ENCODE results near the gene HMSD.

HMSD gene

DNA sequence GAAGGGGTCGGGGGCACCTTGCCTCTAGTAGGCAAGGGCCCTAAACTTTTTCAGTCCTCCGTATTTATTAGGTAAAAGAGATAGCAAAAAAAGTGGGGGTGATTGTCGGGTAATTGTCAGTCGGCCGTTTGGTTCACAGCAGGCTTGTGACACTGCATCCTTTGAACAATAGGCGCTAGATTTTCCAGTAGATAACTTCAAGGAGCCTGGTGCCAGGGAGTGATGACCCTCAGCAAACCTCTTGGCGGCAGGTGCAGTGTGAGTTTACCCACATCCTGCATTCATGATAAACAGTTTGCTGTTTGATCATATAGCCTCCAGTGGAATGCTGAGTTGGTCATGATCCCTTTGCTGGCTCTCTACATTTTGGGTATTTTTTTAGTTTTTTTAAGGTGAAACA, 43.6 kb downstream of the HMSD start:
- H3K27ac ChIP-seq (ENCODE audit: low read depth, low read length) = no peak overlapping the region
- no peaks in the 10 kb centered on the region for H3K79me2 ChIP-seq (ENCODE audit: control insufficient read depth, insufficient read depth, low read length, unreplicated experiment)
- H2AFZ ChIP-seq (ENCODE audit: low read length, unreplicated experiment) = no peak overlapping the region
- no peaks in the 10 kb centered on the region for H3K4me1 ChIP-seq (ENCODE audit: control insufficient read depth, insufficient read depth, low read length, unreplicated experiment)
- H3K36me3 ChIP-seq (ENCODE audit: insufficient read depth, low read length) = no peaks in the 10 kb centered on the region; the same call in 1 of the 2 replicates
- H3K27me3 ChIP-seq (ENCODE audit: insufficient read depth, low read length) = no peaks in the 10 kb centered on the region
- no peak overlapping the region for H3K4me3 ChIP-seq (ENCODE audit: low read depth, low read length)

DNA sequence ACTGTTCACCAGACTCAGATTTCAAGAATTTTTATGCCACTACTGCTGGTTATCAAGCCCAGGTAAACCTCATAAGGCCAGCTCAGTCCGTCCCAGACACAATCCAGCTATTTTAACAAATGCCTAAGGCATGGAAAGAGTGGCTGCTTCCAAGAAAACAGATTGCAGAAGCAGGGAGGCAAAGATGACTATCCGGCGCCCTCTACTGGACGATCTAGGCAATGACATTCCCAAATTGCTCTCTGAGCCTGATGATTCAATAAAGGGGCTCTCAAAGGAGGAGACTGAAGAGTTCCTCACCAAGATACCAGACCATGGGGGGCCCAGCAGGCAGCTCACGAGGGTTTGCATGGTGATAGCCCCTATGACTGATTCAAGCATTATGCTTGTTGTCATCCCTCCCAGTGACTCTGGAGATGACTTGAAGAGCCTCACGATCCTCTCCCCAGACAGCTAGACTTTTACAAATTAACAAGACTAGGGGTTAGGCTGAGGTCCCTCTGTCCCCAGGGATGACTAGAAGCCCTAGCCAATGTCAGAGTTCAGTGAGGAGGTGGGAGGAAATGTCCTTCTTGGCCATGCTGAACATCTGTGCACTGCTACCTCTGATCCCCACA, 45.8 kb downstream of the HMSD start:
- no peaks in the 10 kb centered on the region for H3K27me3 ChIP-seq (ENCODE audit: insufficient read depth, low read length)
- H3K4me1 ChIP-seq (ENCODE audit: control insufficient read depth, insufficient read depth, low read length, unreplicated experiment) = no peaks in the 10 kb centered on the region
- H3K27ac ChIP-seq (ENCODE audit: low read depth, low read length) = no peak overlapping the region
- H3K4me3 ChIP-seq (ENCODE audit: low read depth, low read length) = no peak overlapping the region
- no peaks in the 10 kb centered on the region for H3K36me3 ChIP-seq (ENCODE audit: insufficient read depth, low read length)
- no peaks in the 10 kb centered on the region for H3K79me2 ChIP-seq (ENCODE audit: control insufficient read depth, insufficient read depth, low read length, unreplicated experiment)
- no peak overlapping the region for H2AFZ ChIP-seq (ENCODE audit: low read length, unreplicated experiment)

DNA sequence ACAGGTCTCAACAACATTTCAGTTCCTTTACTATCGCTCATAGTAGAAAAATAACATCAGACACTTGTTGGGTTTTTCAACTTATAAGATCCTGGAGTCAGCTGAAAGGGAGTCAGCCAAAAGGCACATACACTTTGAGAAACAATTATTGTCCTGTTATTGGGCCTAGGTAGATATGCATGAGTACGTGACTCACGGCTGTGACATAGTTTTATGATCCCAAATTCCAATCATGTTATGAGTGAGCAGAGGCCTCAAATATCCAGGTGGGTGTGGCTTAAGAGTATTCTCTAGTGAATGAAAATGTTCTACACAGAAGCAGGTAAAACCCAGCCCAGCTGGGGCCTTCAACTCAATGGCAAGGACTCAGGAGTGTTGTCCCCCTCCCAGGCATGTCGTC, 47.9 kb downstream of the HMSD start:
- Histone ChIP-seq H3K4me1 (ENCODE audit: control insufficient read depth, insufficient read depth, low read length, unreplicated experiment) (no peaks in the 10 kb centered on the region), H3K36me3 (ENCODE audit: insufficient read depth, low read length) (no peaks in the 10 kb centered on the region), H3K27me3 (ENCODE audit: insufficient read depth, low read length) (0 out of 2 replicates have a peak, but pooled peaks cover 3% of the 10 kb centered on the region), H3K79me2 (ENCODE audit: control insufficient read depth, insufficient read depth, low read length, unreplicated experiment) (no peaks in the 10 kb centered on the region), H2AFZ (ENCODE audit: low read length, unreplicated experiment) (no peak overlapping the region), H3K27ac (ENCODE audit: low read depth, low read length) (no peak overlapping the region), H3K4me3 (ENCODE audit: low read depth, low read length) (no peak overlapping the region)

DNA sequence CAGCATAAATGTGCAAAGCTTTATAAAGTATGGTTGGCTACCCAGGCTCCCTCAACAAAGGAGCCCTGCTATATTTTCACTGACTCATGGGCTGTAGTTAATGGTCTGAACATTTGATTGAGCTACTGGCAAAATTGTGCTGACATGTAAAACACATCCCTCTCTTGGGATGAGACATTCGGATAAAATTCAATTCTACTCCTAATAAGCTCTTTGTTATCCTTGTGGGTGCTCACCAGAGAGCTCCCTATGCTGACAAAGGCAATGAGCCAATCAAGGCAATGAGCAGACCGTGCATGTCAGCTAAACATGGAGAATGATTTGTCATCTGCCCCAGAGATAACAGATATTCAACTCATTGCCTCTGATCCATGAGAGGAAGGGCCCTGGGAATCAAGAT, 48.5 kb downstream of the HMSD start:
- no peaks in the 10 kb centered on the region for H3K4me1 ChIP-seq (ENCODE audit: control insufficient read depth, insufficient read depth, low read length, unreplicated experiment)
- H3K27ac ChIP-seq (ENCODE audit: low read depth, low read length) = no peak overlapping the region
- H3K36me3 ChIP-seq (ENCODE audit: insufficient read depth, low read length) = no peaks in the 10 kb centered on the region
- 0 out of 2 replicates have a peak, but pooled peaks cover 3% of the 10 kb centered on the region for H3K27me3 ChIP-seq (ENCODE audit: insufficient read depth, low read length)
- H3K79me2 ChIP-seq (ENCODE audit: control insufficient read depth, insufficient read depth, low read length, unreplicated experiment) = no peaks in the 10 kb centered on the region
- no peak overlapping the region for H2AFZ ChIP-seq (ENCODE audit: low read length, unreplicated experiment)
- no peak overlapping the region for H3K4me3 ChIP-seq (ENCODE audit: low read depth, low read length)

DNA sequence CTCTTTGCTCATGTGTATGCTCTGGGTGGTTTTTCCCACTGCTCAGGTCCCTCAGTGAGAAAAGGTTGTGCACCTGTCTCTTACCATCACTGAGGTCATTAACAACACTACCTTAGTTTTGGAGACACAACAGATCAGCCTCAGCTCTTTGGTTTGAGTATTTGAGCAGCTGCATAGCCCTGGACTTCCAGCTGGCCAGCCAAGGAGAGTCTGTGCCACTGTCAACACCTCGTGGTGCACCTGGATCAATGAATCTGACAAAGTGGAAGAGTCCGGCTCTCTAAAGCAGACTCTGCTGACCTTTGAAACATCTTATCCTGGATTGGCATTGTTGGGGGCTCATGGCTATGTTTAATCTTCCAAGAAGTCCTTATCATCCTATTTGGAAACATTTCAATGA, 50.8 kb downstream of the HMSD start:
- Histone ChIP-seq H3K4me3 (ENCODE audit: low read depth, low read length) (no peak overlapping the region), H3K27me3 (ENCODE audit: insufficient read depth, low read length) (peaks cover 14% of the 10 kb centered on the region; the same call in 1 of the 2 replicates), H3K79me2 (ENCODE audit: control insufficient read depth, insufficient read depth, low read length, unreplicated experiment) (no peaks in the 10 kb centered on the region), H2AFZ (ENCODE audit: low read length, unreplicated experiment) (no peak overlapping the region), H3K36me3 (ENCODE audit: insufficient read depth, low read length) (no peaks in the 10 kb centered on the region), H3K4me1 (ENCODE audit: control insufficient read depth, insufficient read depth, low read length, unreplicated experiment) (no peaks in the 10 kb centered on the region), H3K27ac (ENCODE audit: low read depth, low read length) (no peak overlapping the region)

DNA sequence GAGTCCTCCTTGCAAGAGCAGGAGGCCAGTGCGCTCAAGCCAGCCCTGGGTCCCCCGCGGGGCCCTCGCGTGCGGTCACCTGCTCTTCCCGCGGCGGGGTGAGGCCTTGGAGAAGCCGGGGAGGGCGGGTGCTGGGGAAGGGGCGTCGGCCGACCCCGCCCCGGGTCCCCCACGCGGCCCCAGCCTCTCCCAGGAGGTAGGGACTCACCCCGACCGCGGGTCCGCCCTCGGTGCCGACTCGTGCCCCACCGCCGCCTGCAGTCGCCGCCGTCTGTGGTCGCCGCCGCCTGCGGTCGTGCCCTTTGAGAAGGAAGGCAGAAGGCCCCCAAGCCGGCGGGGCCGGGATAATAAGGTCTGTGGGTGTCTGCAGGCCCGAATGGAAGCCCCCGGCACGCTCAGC, 53.5 kb downstream of the HMSD start:
- Histone ChIP-seq H3K27me3 (ENCODE audit: insufficient read depth, low read length) (peaks cover 28% of the 10 kb centered on the region), H3K27ac (ENCODE audit: low read depth, low read length) (no peak overlapping the region), H3K4me3 (ENCODE audit: low read depth, low read length) (no peak overlapping the region), H3K4me1 (ENCODE audit: control insufficient read depth, insufficient read depth, low read length, unreplicated experiment) (no peaks in the 10 kb centered on the region), H3K79me2 (ENCODE audit: control insufficient read depth, insufficient read depth, low read length, unreplicated experiment) (no peaks in the 10 kb centered on the region), H2AFZ (ENCODE audit: low read length, unreplicated experiment) (no peak overlapping the region), H3K36me3 (ENCODE audit: insufficient read depth, low read length) (no peaks in the 10 kb centered on the region)

DNA sequence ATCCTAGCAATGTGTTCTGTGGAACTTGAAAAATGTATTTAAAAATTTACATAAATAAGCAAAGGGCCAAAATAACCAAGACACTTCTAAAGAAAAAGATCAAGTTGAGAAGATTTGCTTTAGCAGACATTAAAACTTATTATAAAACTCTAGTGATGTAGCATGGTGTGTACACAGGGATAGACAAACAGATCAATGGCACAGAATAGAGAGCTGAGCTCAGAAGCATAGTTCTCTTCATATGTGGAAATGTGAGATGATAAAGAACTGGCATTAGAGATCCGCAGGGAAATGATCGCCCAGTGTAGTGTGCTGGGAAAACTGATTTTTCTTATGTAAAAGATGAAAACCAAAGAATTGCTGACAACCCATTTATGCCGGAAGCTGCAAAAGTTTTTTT, 60.2 kb downstream of the HMSD start:
- Histone ChIP-seq H3K36me3 (ENCODE audit: insufficient read depth, low read length) (no peaks in the 10 kb centered on the region), H3K79me2 (ENCODE audit: control insufficient read depth, insufficient read depth, low read length, unreplicated experiment) (no peaks in the 10 kb centered on the region), H3K4me1 (ENCODE audit: control insufficient read depth, insufficient read depth, low read length, unreplicated experiment) (no peaks in the 10 kb centered on the region), H3K27me3 (ENCODE audit: insufficient read depth, low read length) (peaks cover 40% of the 10 kb centered on the region), H3K27ac (ENCODE audit: low read depth, low read length) (no peak overlapping the region), H3K4me3 (ENCODE audit: low read depth, low read length) (no peak overlapping the region), H2AFZ (ENCODE audit: low read length, unreplicated experiment) (no peak overlapping the region)

Data from ACC112 (cell line).